Activated effector memory CD4-positive, alpha-beta T cell treated with Interleukin-2 at 50 U/mL for 16 hours (primary cell): ENCODE measurements around the gene MEOX1.

Experiments used
- DNase-seq: peaks from one replicate; pipeline ENCODE4 v3.0.0-alpha.2; 2020

MEOX1 gene

GRCh38 chr17:43679401-43679800 is 17.7 kb upstream of the MEOX1 start:
- no peak for DNase-seq

GRCh38 chr17:43676471-43676870 is 14.7 kb upstream of the MEOX1 start:
- DNase-seq = no peak

- DNase-seq = no peak
Observed at GRCh38 chr17:43674394-43674793, 12.7 kb upstream of the MEOX1 start.

- DNase-seq = peak; percentile 61
Observed at GRCh38 chr17:43673516-43674323, 12.0 kb upstream of the MEOX1 start.

GRCh38 chr17:43671755-43672519 is 10.2 kb upstream of the MEOX1 start:
- DNase-seq = no peak

GRCh38 chr17:43671031-43671692 is 9.4 kb upstream of the MEOX1 start:
- no peak for DNase-seq

GRCh38 chr17:43670645-43671030 is 8.9 kb upstream of the MEOX1 start:
- DNase-seq = no peak

- no peak for DNase-seq
Observed at GRCh38 chr17:43669971-43670644, 8.4 kb upstream of the MEOX1 start.

- DNase-seq = no peak
Observed at GRCh38 chr17:43667947-43668348, 6.2 kb upstream of the MEOX1 start.

GRCh38 chr17:43667506-43667905 is 5.8 kb upstream of the MEOX1 start:
- no peak for DNase-seq

- DNase-seq = no peak
Observed at GRCh38 chr17:43665937-43666236, 4.2 kb upstream of the MEOX1 start.

GRCh38 chr17:43665084-43665936 is 3.6 kb upstream of the MEOX1 start:
- no peak for DNase-seq

GRCh38 chr17:43664096-43664495 is 2.4 kb upstream of the MEOX1 start:
- DNase-seq = no peak

GRCh38 chr17:43663383-43663782 is 1.7 kb upstream of the MEOX1 start:
- no peak for DNase-seq

GRCh38 chr17:43662413-43663141 is 855 bp upstream of the MEOX1 start:
- DNase-seq = no peak

- no peak for DNase-seq
Observed at GRCh38 chr17:43660816-43661493, 767 bp downstream of the MEOX1 start.

- no peak for DNase-seq
Observed at GRCh38 chr17:43659823-43660617, 1.7 kb downstream of the MEOX1 start.

GRCh38 chr17:43658900-43659299 is 2.8 kb downstream of the MEOX1 start:
- DNase-seq = no peak

GRCh38 chr17:43655693-43656255 is 5.9 kb downstream of the MEOX1 start:
- no peak for DNase-seq

GRCh38 chr17:43652124-43652480 is 9.6 kb downstream of the MEOX1 start:
- no peak for DNase-seq
